OCI-LY7 (cell line): Measurements from ENCODE around the gene PHACTR2. TPM values are rescaled to one million over a fixed set of nuclear protein-coding genes. Genes with fewer than 3 reads are reported as not detected.

ENCODE experiments used
- BruUV-seq: library from RNA; stranded (reverse); fragments of 400-500 nt; replicated peaks from 2 replicates; lab custom pipeline; 2021; lab: Mats Ljungman, UMichigan
- CTCF ChIA-PET: fragments of 300-600 bp; sonication (Branson Sonifier 250); formaldehyde crosslinking; loops from one replicate; lab custom pipeline; 2022; ENCODE audit warnings: antibody characterized with exemption; ENCODE audit not compliant: unreplicated experiment; lab: Charles Lee
- POLR2A ChIA-PET: fragments of 300-600 bp; sonication (Branson Sonifier 250); formaldehyde crosslinking; loops from one replicate; lab custom pipeline; 2022; ENCODE audit warnings: antibody characterized with exemption; lab: Charles Lee
- DNase-seq: peaks from one replicate; pipeline ENCODE4 v3.0.0-alpha.2; 2015; ENCODE audit warnings: low spot score
- H2AFZ ChIP-seq: fragments of 200-600 bp; sonication (generic), shearing (Covaris generic); 2 replicates; pipeline ENCODE4 v1.6.1; 2014; ENCODE audit warnings: mild to moderate bottlenecking, antibody characterized with exemption, low read length, moderate library complexity
- H3K27ac ChIP-seq: fragments of 200-600 bp; sonication (generic); 2 replicates; pipeline ENCODE4 v1.5.1; 2014; ENCODE audit warnings: mixed run types, low read depth, mild to moderate bottlenecking, moderate library complexity, low read length, inconsistent platforms; ENCODE audit not compliant: poor library complexity, severe bottlenecking
- H3K36me3 ChIP-seq: fragments of 200-600 bp; sonication (generic); 2 replicates; pipeline ENCODE4 v1.6.1; 2014; ENCODE audit warnings: mild to moderate bottlenecking, antibody characterized with exemption, low read length, moderate library complexity, mixed read lengths; ENCODE audit not compliant: insufficient read depth
- H3K4me1 ChIP-seq: fragments of 200-600 bp; sonication (generic); 2 replicates; pipeline ENCODE4 v1.5.1; 2014; ENCODE audit warnings: mild to moderate bottlenecking, low read length; ENCODE audit not compliant: insufficient read depth, poor library complexity, severe bottlenecking
- H3K4me2 ChIP-seq: fragments of 200-600 bp; sonication (generic); 2 replicates; pipeline ENCODE4 v1.6.1; 2014; ENCODE audit warnings: mild to moderate bottlenecking, low read length
- H3K4me3 ChIP-seq: fragments of 200-600 bp; sonication (generic); 2 replicates; pipeline ENCODE4 v1.5.1; 2014; ENCODE audit warnings: mild to moderate bottlenecking, low read depth, low read length; ENCODE audit not compliant: poor library complexity, severe bottlenecking
- H3K79me2 ChIP-seq: fragments of 200-600 bp; sonication (generic); 2 replicates; pipeline ENCODE4 v1.6.1; 2016; ENCODE audit warnings: low read depth, mild to moderate bottlenecking, low read length, moderate library complexity, mixed read lengths; ENCODE audit not compliant: insufficient read depth
- H3K9me2 ChIP-seq: fragments of 200-600 bp; sonication (generic); 2 replicates; pipeline ENCODE4 v1.6.1; 2016; ENCODE audit warnings: mild to moderate bottlenecking, low read length, mixed read lengths; ENCODE audit not compliant: insufficient read depth
- H3K9me3 ChIP-seq: fragments of 200-600 bp; sonication (generic); 2 replicates; pipeline ENCODE4 v1.6.1; 2014; ENCODE audit warnings: mild to moderate bottlenecking, mixed run types, low read length, mixed read lengths
- H4K20me1 ChIP-seq: fragments of 200-600 bp; sonication (generic); 2 replicates; pipeline ENCODE4 v1.6.1; 2014; ENCODE audit warnings: mild to moderate bottlenecking, antibody characterized with exemption, low read length, moderate library complexity, mixed read lengths; ENCODE audit not compliant: insufficient read depth
- CTCF ChIP-seq: fragments of 200-600 bp; sonication (generic); conservative IDR thresholded peaks from 2 replicates; pipeline ENCODE4 v1.5.1; 2014; ENCODE audit warnings: mild to moderate bottlenecking, antibody characterized with exemption, low read length, moderate library complexity, mixed read lengths
- EZH2phosphoT487 ChIP-seq: fragments of 200-600 bp; sonication (generic); IDR thresholded peaks from 2 replicates; pipeline ENCODE4 v1.6.1; 2018; ENCODE audit warnings: low read depth, borderline replicate concordance, mild to moderate bottlenecking, mixed run types, antibody characterized with exemption, low read length, moderate library complexity, mixed read lengths
- intact Hi-C: fragments of 100-400 bp; cut with micrococcal nuclease; formaldehyde crosslinking; loops from one replicate; pipeline ENCODE4 v1.10.0; 2022; ENCODE audit not compliant: unreplicated experiment
- total RNA-seq, 2 experiments: library from RNA; depleted of rRNA in 1 of 2; stranded (reverse); fragments of >200 nt in 1 of 2; shearing (Covaris generic) in 1 of 2; gene quantifications; 2 replicates each; pipeline ENCODE4 v1.2.3, GENCODE V29; 2014 to 2022

Gene PHACTR2
- total RNA-seq, 2 experiments from 2014 or later: 0.06 to 5.4 TPM

- intact Hi-C loops: no loop called here
- H3K79me2 ChIP-seq: no peaks in the 10 kb centered on the region
- no peaks in the 10 kb centered on the region for H3K4me1 ChIP-seq
- H2AFZ ChIP-seq: no peak overlapping the region
- H4K20me1 ChIP-seq: no peaks in the 10 kb centered on the region
- DNase-seq: no peak
- no peak overlapping the region for H3K4me3 ChIP-seq
- CTCF ChIA-PET: no interaction called here
- no peaks in the 10 kb centered on the region for H3K36me3 ChIP-seq
- H3K9me2 ChIP-seq: no peaks in the 10 kb centered on the region
- POLR2A ChIA-PET: no interaction called here
- no TSS peak for BruUV-seq
- TF ChIP-seq CTCF (no peak), EZH2phosphoT487 (no peak)
- no peak overlapping the region for H3K27ac ChIP-seq
- no peaks in the 10 kb centered on the region for H3K9me3 ChIP-seq
- no peak overlapping the region for H3K4me2 ChIP-seq
These were observed 126.2 kb downstream of the PHACTR2 start for GRCh38 chr6:143803769-143804568.

GRCh38 chr6:143804835-143805239 is 127.1 kb downstream of the PHACTR2 start:
- CTCF ChIA-PET: no interaction called here
- no peak for DNase-seq
- Histone ChIP-seq H4K20me1 (no peaks in the 10 kb centered on the region), H3K9me3 (no peaks in the 10 kb centered on the region), H3K27ac (no peak overlapping the region), H3K4me3 (no peak overlapping the region), H3K79me2 (no peaks in the 10 kb centered on the region), H2AFZ (no peak overlapping the region), H3K4me1 (no peaks in the 10 kb centered on the region), H3K4me2 (no peak overlapping the region), H3K9me2 (no peaks in the 10 kb centered on the region), H3K36me3 (no peaks in the 10 kb centered on the region)
- POLR2A ChIA-PET: no interaction called here
- no TSS peak for BruUV-seq
- no peak for TF ChIP-seq CTCF
- intact Hi-C loops: no loop called here
